Measurements from ENCODE around the gene FAR2. TPM values are rescaled to one million over a fixed set of nuclear protein-coding genes. Genes with fewer than 3 reads are reported as not detected.

The FAR2 gene
- total RNA-seq, 1 donor from 2014 or later = 3.8 TPM

DNA sequence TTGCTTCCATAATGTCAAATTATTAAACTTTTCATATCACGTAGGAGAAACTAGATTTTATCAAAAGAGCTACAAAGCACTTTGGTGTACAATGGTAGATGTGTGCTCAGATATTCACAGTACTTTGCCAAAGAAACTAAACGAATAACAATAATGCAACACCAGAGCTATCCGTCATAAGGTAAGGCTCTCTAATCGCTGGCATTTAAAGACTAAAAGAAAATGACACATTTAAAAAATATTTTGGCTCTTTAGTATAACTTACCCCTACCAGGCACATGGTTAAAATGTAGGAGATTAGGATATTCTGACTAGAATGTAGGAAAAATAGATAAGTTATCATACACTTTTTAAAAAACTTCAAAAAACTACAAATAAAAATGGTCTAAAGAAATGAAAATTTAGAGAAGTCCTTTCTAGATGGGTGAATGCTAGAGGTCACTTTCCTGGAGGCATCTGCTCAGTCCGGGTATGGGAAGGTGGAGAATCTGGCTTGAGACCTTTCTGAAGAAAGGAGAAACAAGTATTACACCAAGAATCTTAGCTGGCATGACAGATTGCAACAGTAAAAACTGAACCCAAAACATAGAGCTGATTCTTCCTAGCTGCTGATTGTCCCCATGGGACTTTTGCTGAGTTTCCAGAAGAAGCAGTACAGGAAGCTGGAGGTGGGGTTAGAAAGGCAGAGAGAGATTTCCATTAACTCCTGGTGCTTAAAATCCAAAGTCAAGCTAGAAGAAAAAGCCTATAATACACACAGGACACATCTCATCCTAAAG is 67.9 kb downstream of the FAR2 start:
- Mint-ChIP-seq H3K27me3 (ENCODE audit: low read depth) (peaks cover 2% of the 10 kb centered on the region), H3K4me1 (ENCODE audit: low read depth) (peaks cover 4% of the 10 kb centered on the region), H3K4me3 (ENCODE audit: low read depth) (no peak overlapping the region), H3K9me3 (no peaks in the 10 kb centered on the region), H3K36me3 (ENCODE audit: low read depth) (no peaks in the 10 kb centered on the region), H3K27ac (no peak overlapping the region)
- DNase-seq (ENCODE audit: low spot score) = no peak
- intact Hi-C loops (cut with micrococcal nuclease) = no loop called here

DNA sequence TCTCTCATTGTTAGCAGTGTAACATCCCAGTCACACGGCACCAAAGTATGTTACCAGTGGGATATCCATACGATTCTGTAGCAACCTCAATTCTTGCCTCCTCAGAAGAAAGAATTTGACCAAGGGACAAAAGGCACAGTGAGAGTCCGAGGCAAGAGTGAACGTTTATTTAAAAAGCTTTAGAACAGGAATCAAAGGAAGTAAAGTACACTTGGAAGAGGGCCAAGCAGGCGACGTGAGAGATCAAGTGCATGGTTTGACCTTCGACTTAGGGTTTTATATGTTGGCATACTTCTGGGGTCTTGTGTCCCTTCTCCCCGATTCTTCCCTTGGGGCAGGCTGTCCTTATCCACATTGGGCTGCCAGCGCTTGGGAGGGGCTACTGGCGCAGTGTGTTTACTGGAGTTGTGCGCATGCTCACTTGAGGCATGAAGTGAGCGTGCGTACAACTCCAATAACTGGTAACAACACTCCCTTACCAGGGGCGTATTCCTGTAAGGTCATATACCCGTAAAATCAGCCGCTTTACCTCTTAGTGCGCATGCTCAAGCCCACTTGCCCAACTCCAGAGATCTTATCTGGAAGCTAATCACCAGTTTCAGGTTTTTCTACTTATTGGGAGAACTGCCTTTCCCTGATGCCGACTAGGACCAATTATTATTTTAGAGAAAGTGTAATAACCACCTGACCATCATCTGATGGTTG is 71.7 kb downstream of the FAR2 start:
- H3K27me3 Mint-ChIP-seq (ENCODE audit: low read depth) = peaks cover 8% of the 10 kb centered on the region
- intact Hi-C loops (cut with micrococcal nuclease) = no loop called here
- DNase-seq (ENCODE audit: low spot score) = no peak
- H3K4me3 Mint-ChIP-seq (ENCODE audit: low read depth) = no peak overlapping the region
- peaks cover 4% of the 10 kb centered on the region for H3K4me1 Mint-ChIP-seq (ENCODE audit: low read depth)
- H3K9me3 Mint-ChIP-seq = no peaks in the 10 kb centered on the region
- H3K27ac Mint-ChIP-seq = no peak overlapping the region
- no peaks in the 10 kb centered on the region for H3K36me3 Mint-ChIP-seq (ENCODE audit: low read depth)

DNA sequence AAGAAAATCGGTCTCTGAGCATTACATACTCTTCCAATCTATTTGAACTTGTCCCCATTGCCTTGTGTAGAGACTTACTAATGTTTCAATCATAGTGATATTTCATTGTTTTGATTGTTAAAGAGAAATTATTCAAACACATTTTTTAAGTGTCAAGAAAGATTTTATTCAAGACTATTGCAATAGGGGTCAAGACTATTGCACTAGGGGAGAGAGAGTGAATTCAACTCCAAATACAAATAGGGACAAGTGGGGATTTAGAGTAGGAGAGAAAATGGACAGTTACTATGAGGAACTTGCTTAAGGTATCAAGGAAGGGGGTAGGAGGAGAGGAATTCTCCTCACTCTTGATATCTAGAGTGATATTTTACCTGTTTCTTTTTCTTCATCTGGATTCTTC is 73.1 kb downstream of the FAR2 start:
- Mint-ChIP-seq H3K4me1 (ENCODE audit: low read depth) (no peaks in the 10 kb centered on the region), H3K27me3 (ENCODE audit: low read depth) (peaks cover 8% of the 10 kb centered on the region), H3K27ac (no peak overlapping the region), H3K9me3 (no peaks in the 10 kb centered on the region), H3K36me3 (ENCODE audit: low read depth) (no peaks in the 10 kb centered on the region), H3K4me3 (ENCODE audit: low read depth) (no peak overlapping the region)
- intact Hi-C loops (cut with micrococcal nuclease) = no loop called here
- DNase-seq (ENCODE audit: low spot score) = no peak

DNA sequence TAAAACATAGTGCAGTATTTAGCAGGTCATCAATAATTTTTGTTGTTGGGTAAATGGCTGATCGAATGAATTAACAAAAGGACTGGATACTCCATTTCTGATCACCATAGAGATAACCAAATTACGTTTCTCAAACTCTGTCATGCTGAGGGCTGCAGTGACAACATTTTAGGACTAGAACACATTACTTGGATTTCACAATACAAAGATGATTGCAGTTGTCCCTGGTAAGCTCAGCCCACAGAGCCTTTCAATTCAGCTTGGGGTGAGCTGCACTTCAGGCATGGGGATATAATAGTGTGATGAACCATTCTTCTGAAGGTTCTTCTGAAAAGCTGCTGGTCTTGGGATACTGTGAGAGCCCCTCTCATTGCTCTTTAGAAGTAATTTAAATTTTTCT is 74.3 kb downstream of the FAR2 start:
- intact Hi-C loops (cut with micrococcal nuclease) = no loop called here
- no peaks in the 10 kb centered on the region for H3K36me3 Mint-ChIP-seq (ENCODE audit: low read depth)
- H3K27ac Mint-ChIP-seq = no peak overlapping the region
- H3K4me3 Mint-ChIP-seq (ENCODE audit: low read depth) = no peak overlapping the region
- DNase-seq (ENCODE audit: low spot score) = no peak
- no peaks in the 10 kb centered on the region for H3K9me3 Mint-ChIP-seq
- peaks cover 8% of the 10 kb centered on the region for H3K27me3 Mint-ChIP-seq (ENCODE audit: low read depth)
- no peaks in the 10 kb centered on the region for H3K4me1 Mint-ChIP-seq (ENCODE audit: low read depth)

DNA sequence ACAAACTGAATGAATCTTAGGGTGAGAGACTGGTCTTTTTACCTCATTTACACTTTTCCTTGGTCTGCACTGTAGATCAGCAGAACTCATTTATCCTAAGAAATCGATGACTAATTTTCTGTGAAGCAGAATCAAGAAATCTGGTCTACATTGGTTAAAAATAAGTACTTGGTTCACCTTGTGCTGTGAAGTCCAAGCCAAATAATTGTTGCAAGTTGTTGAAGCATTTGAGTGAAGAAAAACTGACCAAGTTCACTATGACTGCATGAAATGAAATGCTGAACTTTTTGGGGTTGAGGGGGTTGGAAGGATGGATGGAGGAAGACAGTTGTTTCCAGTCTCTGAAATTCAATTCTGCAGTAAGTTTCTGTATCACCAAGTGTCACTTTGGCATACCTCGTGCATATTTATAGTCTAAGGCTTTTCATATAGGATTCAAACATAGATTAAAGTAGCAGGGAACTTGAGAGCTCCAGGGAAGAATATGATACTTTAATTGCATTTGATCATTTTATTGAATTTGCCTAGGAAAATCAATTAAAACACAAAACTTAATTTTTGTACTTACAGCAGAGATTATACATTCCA is 75.0 kb downstream of the FAR2 start:
- no peaks in the 10 kb centered on the region for H3K4me1 Mint-ChIP-seq (ENCODE audit: low read depth)
- DNase-seq (ENCODE audit: low spot score) = no peak
- H3K27me3 Mint-ChIP-seq (ENCODE audit: low read depth) = peaks cover 8% of the 10 kb centered on the region
- intact Hi-C loops (cut with micrococcal nuclease) = no loop called here
- H3K4me3 Mint-ChIP-seq (ENCODE audit: low read depth) = no peak overlapping the region
- H3K27ac Mint-ChIP-seq = no peak overlapping the region
- H3K36me3 Mint-ChIP-seq (ENCODE audit: low read depth) = no peaks in the 10 kb centered on the region
- no peaks in the 10 kb centered on the region for H3K9me3 Mint-ChIP-seq

DNA sequence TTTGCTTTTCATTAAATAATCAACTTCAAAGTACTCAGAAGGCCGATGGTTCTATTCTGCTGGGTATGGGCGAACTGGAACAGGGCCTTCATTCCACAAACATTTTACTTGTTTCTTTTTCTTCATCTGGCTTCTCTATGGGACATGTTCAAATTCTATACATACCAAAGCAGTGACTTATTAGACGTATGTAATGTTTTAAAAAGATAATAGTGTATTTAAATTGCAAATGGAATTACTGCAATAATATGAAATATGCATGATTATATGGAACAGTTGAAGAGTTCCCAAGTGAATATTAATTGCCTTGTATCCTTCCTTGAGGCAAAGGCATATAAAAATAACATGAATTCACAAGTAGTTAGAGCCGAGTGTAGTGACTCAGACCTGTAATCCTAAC is 75.5 kb downstream of the FAR2 start:
- Mint-ChIP-seq H3K9me3 (no peaks in the 10 kb centered on the region), H3K4me3 (ENCODE audit: low read depth) (no peak overlapping the region), H3K4me1 (ENCODE audit: low read depth) (no peaks in the 10 kb centered on the region), H3K36me3 (ENCODE audit: low read depth) (no peaks in the 10 kb centered on the region), H3K27me3 (ENCODE audit: low read depth) (peaks cover 8% of the 10 kb centered on the region), H3K27ac (no peak overlapping the region)
- no peak for DNase-seq (ENCODE audit: low spot score)
- intact Hi-C loops (cut with micrococcal nuclease) = no loop called here

DNA sequence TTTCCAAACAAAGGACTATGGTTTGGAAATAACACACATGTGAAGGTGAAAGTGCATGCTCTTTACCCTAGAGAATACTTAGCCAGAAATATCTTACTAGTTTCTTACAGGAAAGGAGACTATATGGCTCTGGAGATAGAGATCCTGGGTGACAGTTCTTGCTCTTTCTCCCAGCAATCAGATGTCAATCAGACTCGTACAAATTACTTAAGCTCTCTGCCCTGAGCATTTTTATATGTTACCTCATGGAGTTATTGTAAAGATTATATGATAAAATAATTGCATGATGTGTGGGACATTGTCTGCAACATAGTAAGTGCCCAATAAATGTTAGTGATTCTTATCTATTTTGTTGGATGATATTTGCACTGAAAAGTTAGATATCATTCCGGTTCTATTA is 76.8 kb downstream of the FAR2 start:
- H3K4me3 Mint-ChIP-seq (ENCODE audit: low read depth) = no peak overlapping the region
- intact Hi-C loops (cut with micrococcal nuclease) = no loop called here

DNA sequence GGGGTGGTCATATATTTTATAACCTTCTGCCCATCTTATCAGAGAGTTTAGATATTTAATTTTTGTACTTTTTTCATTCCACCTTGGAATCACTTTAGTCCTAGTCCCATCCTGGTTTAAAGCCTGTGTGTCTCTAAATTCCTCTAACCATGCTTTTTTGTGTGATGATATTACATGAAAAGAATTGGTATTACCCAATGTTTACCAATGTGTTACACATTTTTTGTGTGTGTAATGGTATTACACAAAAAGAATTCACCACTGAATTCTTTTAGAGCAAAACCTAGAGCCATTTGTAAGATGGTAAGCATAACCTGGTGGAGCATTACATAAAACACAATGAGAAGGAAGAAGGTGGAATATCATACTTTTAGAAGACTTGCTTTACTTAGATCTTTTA is 77.5 kb downstream of the FAR2 start:
- Mint-ChIP-seq H3K4me1 (ENCODE audit: low read depth) (no peaks in the 10 kb centered on the region), H3K4me3 (ENCODE audit: low read depth) (no peak overlapping the region), H3K9me3 (no peaks in the 10 kb centered on the region), H3K36me3 (ENCODE audit: low read depth) (no peaks in the 10 kb centered on the region), H3K27ac (no peak overlapping the region), H3K27me3 (ENCODE audit: low read depth) (peaks cover 8% of the 10 kb centered on the region)
- DNase-seq (ENCODE audit: low spot score) = no peak
- intact Hi-C loops (cut with micrococcal nuclease) = no loop called here

More for the DNA sequence above, 76.8 kb downstream of the FAR2 start:
- no peak overlapping the region for H3K27ac Mint-ChIP-seq
- no peak for DNase-seq (ENCODE audit: low spot score)
- H3K4me1 Mint-ChIP-seq (ENCODE audit: low read depth) = no peaks in the 10 kb centered on the region
- peaks cover 8% of the 10 kb centered on the region for H3K27me3 Mint-ChIP-seq (ENCODE audit: low read depth)
- no peaks in the 10 kb centered on the region for H3K9me3 Mint-ChIP-seq
- H3K36me3 Mint-ChIP-seq (ENCODE audit: low read depth) = no peaks in the 10 kb centered on the region

DNA sequence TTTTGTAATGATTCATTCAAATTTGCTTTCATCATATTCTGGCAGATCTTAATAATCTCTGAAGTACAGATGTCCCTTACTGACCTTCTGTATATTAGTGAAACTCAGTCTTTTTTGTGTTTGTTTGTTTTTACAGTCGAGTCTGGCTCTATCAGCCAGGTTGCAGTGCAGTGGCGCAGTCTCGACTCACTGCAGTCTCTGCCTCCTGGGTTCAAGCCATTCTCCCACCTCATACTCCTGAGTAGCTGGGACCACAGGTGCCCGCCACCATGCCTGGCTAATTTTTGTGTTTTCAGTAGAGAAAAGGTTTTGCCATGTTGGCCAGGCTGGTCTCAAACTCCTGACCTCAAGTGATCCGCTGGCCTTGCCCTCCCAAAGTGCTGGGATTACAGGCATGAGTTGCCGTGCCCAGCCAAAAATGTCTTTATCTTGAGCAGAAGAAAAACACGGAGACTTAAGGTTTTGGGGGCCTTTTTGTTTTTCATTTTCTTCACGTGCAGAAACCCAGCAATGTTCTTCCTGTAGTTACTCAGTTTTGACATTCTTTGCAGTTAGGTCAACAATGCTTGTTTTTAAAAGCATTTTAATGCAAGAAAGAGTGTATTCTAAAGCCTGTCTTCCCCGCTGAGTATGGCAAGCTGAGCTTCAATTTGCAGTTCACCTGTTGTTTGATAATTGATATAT is 79.5 kb downstream of the FAR2 start:
- intact Hi-C loops (cut with micrococcal nuclease) = no loop called here
- H3K4me1 Mint-ChIP-seq (ENCODE audit: low read depth) = no peaks in the 10 kb centered on the region
- no peaks in the 10 kb centered on the region for H3K36me3 Mint-ChIP-seq (ENCODE audit: low read depth)
- H3K27ac Mint-ChIP-seq = no peak overlapping the region
- H3K27me3 Mint-ChIP-seq (ENCODE audit: low read depth) = peaks cover 8% of the 10 kb centered on the region
- DNase-seq (ENCODE audit: low spot score) = no peak
- no peaks in the 10 kb centered on the region for H3K9me3 Mint-ChIP-seq
- no peak overlapping the region for H3K4me3 Mint-ChIP-seq (ENCODE audit: low read depth)

DNA sequence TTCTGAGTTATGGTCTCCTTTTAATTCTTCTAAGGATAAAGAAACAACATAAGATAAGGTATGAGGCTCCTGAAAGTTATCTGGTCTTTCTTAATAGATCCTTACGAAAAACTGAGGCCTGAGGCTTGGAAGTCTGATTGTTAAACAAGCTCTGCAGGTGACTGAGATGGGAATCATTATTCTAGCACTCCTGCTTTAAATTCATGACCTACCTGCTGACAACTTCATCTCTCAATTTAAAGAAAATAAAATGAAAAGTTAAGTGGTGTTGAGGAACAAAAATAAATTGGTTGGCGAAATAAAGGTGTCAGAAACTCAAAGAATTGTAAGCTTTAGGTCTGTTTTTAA is 80.1 kb downstream of the FAR2 start:
- Mint-ChIP-seq H3K4me3 (ENCODE audit: low read depth) (no peak overlapping the region), H3K4me1 (ENCODE audit: low read depth) (no peaks in the 10 kb centered on the region), H3K27ac (no peak overlapping the region), H3K27me3 (ENCODE audit: low read depth) (peaks cover 4% of the 10 kb centered on the region), H3K9me3 (no peaks in the 10 kb centered on the region), H3K36me3 (ENCODE audit: low read depth) (no peaks in the 10 kb centered on the region)
- no peak for DNase-seq (ENCODE audit: low spot score)
- intact Hi-C loops (cut with micrococcal nuclease) = no loop called here

DNA sequence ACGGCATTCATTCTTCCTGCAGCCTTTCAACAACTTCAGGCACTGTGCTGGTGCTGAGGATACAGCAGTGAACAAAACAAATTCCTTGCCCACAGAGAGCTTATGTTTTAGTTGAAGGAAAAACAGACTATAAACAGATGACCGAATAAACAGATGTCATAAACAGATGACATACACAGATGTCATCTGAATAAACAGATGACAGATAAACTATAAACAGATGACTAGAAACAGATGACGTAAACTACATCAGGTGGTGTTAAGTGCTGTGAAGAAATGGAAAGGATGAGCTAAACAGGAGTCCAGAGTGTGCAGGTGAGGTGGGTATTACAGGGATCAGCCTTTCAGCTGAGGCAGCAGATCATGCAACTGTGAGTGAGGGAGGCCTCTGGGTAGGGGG is 80.9 kb downstream of the FAR2 start:
- H3K9me3 Mint-ChIP-seq = no peaks in the 10 kb centered on the region
- no peaks in the 10 kb centered on the region for H3K27me3 Mint-ChIP-seq (ENCODE audit: low read depth)
- no peaks in the 10 kb centered on the region for H3K4me1 Mint-ChIP-seq (ENCODE audit: low read depth)
- H3K36me3 Mint-ChIP-seq (ENCODE audit: low read depth) = no peaks in the 10 kb centered on the region
- no peak for DNase-seq (ENCODE audit: low spot score)
- no peak overlapping the region for H3K27ac Mint-ChIP-seq
- H3K4me3 Mint-ChIP-seq (ENCODE audit: low read depth) = no peak overlapping the region
- intact Hi-C loops (cut with micrococcal nuclease) = no loop called here

DNA sequence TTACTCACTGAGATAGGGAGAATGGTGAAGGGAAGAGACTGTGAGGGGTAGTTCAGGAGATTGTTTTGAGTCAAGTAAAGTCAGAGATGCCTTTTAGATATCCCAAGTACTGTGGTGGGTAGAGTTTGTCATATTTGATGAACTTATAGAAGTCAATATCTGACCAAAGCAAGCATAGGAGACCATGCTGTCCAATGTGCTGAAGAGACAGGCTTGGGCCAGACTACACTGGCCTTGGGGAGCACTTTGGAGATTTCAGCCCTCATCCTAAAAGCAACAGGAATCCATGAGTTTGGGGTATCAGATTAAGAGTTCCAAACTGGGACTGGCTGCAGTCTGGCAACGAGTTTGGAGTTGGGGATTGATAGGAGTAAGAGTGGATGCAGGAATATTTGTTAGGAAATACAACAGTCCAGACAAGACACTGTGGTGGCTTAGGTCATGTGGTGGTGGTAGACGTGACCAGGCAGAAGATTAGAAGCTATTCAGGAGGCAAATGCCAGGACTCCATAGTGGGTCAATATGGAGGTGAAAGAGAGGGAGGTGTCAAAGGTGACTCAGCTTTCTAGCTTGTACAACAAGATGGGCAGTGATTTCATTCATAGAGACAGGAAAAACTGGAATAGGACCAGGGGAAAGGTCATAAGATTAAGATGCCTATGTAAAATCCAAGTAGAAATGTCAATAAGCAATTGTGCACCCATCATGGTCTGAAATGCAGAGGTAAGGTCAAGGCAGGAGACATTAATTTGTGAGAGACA is 81.9 kb downstream of the FAR2 start:
- Mint-ChIP-seq H3K27me3 (ENCODE audit: low read depth) (no peaks in the 10 kb centered on the region), H3K9me3 (no peaks in the 10 kb centered on the region), H3K4me3 (ENCODE audit: low read depth) (no peak overlapping the region), H3K4me1 (ENCODE audit: low read depth) (no peaks in the 10 kb centered on the region), H3K36me3 (ENCODE audit: low read depth) (no peaks in the 10 kb centered on the region), H3K27ac (no peak overlapping the region)
- intact Hi-C loops (cut with micrococcal nuclease) = no loop called here
- DNase-seq (ENCODE audit: low spot score) = no peak
